ENCODE data around the gene KRTAP1-4. TPM values are rescaled to one million over a fixed set of nuclear protein-coding genes. Genes with fewer than 3 reads are reported as not detected.
A peak's percentile ranks its signal among the peaks of the same experiment; 100 is the strongest.

KRTAP1-4 gene
- total and polyA plus RNA-seq, 2 of the 4 experiments (the other 2 are of a cell fraction), result not detected

GRCh38 chr17:41069031-41069430 lies 39.0 kb upstream of the KRTAP1-4 start:
- Histone ChIP-seq H4K8ac (ENCODE audit: low read depth in 2 of 2, low read length in 2 of 2) (no peak overlapping the region), H2BK120ac (ENCODE audit: low read depth, low read length) (peak overlapping the region; percentile 40), H2BK20ac (ENCODE audit: low read depth, low read length) (peak overlapping the region; percentile 93), H3K14ac (replicated peaks; ENCODE audit: low read depth, low read length) (0 out of 2 replicates have a peak overlapping the region, but pooled peaks have one; percentile 24), H3K36me3 (ENCODE audit: control insufficient read depth, insufficient read depth, low read length) (no peaks in the 10 kb centered on the region), H2BK5ac (ENCODE audit: low read depth, low read length, poor library complexity, severe bottlenecking) (no peak overlapping the region), H2AK5ac (ENCODE audit: low read depth, low read length) (peak overlapping the region; percentile 83; the same call in 1 of the 2 replicates), H3K9me1 (ENCODE audit: insufficient read depth, low read length) (peaks cover 7% of the 10 kb centered on the region), H4K20me1 (ENCODE audit: insufficient read depth, low read length) (no peaks in the 10 kb centered on the region), H3K79me1 (ENCODE audit: low read depth in 1 of 2, low read length in 2 of 2) (no peaks in the 10 kb centered on the region), H4K5ac (ENCODE audit: low read depth, low read length) (no peak overlapping the region), H2AK9ac (replicated peaks; ENCODE audit: low read depth, low read length, poor library complexity) (no peak overlapping the region), H4K91ac (ENCODE audit: insufficient read depth, low read depth, low read length) (peak overlapping the region; percentile 61; the same call in 1 of the 2 replicates), H3K18ac (ENCODE audit: low read depth, low read length) (peak overlapping the region; percentile 33; the same call in 1 of the 2 replicates), H3K4me3 (ENCODE audit: insufficient read depth, low read depth, low read length) (no peak overlapping the region), H2BK15ac (ENCODE audit: low read depth, low read length) (peak overlapping the region; percentile 25; the same call in 2 of the 3 replicates), H3K9ac (ENCODE audit: low read depth, low read length) (no peak overlapping the region), H3K56ac (ENCODE audit: extremely low read depth, insufficient read depth, low read length) (no peak overlapping the region), H3K27ac (ENCODE audit: insufficient read depth, low read length) (no peak overlapping the region), H3K4me1 (ENCODE audit: control insufficient read depth, insufficient read depth, low read length) (peaks cover 4% of the 10 kb centered on the region; the same call in 1 of the 2 replicates), H3K27me3 (ENCODE audit: control insufficient read depth, insufficient read depth, low read length) (no peaks in the 10 kb centered on the region), H2AFZ (replicated peaks; ENCODE audit: low read length, poor library complexity) (no peak overlapping the region), H3K9me3 (ENCODE audit: control insufficient read depth, insufficient read depth, low read length) (no peaks in the 10 kb centered on the region), H3K4me2 (ENCODE audit: low read depth, low read length) (no peak overlapping the region), H3K4ac (ENCODE audit: low read depth, low read length) (peak overlapping the region; percentile 65), H3K23ac (ENCODE audit: low read depth, low read length) (no peak overlapping the region)
- ChIA-PET POLR2A (ENCODE audit: unreplicated experiment) (no interaction called here), CTCF (no interaction called here)
- dilution Hi-C loops (cut with HindIII; ENCODE audit: low sequenced_read_pairs, unreplicated experiment) (no loop called here), intact Hi-C loops (cut with micrococcal nuclease) (no loop called here), in situ Hi-C loops (cut with MboI; ENCODE audit: low sequenced_read_pairs) (no loop called here)
- ATAC-seq (ENCODE audit: low read depth), result no peak
- TF ChIP-seq CEBPB (IDR thresholded peaks at IDR 0.05; ENCODE audit: low read depth, low read length) (no peak), SMC3 (IDR thresholded peaks at IDR 0.05; ENCODE audit: low read depth, low read length) (no peak), MXI1 (IDR thresholded peaks at IDR 0.05; ENCODE audit: borderline replicate concordance, low read depth, low read length) (no peak), CTCF (conservative IDR thresholded peaks at IDR 0.05; ENCODE audit: low read depth, low read length) (no peak), RFX5 (IDR thresholded peaks at IDR 0.05; ENCODE audit: low read depth, low read length) (no peak), ELK1 (IDR thresholded peaks at IDR 0.05; ENCODE audit: borderline replicate concordance, low read depth, low read length) (no peak), MAFK (IDR thresholded peaks at IDR 0.05; ENCODE audit: low read depth, low read length) (no peak), FOS (IDR thresholded peaks at IDR 0.05; ENCODE audit: low read depth, low read length) (no peak), USF2 (IDR thresholded peaks at IDR 0.05; ENCODE audit: low read depth, low read length) (no peak), RCOR1 (IDR thresholded peaks at IDR 0.05; ENCODE audit: insufficient replicate concordance, low read length) (no peak), BHLHE40 (IDR thresholded peaks at IDR 0.05; ENCODE audit: low read depth, low read length) (no peak), MAZ (IDR thresholded peaks at IDR 0.05; ENCODE audit: borderline replicate concordance, low read depth, low read length) (no peak), NFE2L2 (IDR thresholded peaks at IDR 0.05; ENCODE audit: low read depth, low read length) (no peak), RAD21 (IDR thresholded peaks at IDR 0.05; ENCODE audit: low read length) (no peak)
- no CpG with 5 or more reads among the region's 3 CpGs for WGBS, 2 experiments (ENCODE audit: extremely low coverage in 2 of 2, insufficient read length in 1 of 2)
- DNase-seq, result no peak
- no TSS peak for BruUV-seq (replicated peaks)

All from IMR-90 (cell line).